Measurements from ENCODE around the gene CUL7.

- TF ChIP-seq, protein P1, sequence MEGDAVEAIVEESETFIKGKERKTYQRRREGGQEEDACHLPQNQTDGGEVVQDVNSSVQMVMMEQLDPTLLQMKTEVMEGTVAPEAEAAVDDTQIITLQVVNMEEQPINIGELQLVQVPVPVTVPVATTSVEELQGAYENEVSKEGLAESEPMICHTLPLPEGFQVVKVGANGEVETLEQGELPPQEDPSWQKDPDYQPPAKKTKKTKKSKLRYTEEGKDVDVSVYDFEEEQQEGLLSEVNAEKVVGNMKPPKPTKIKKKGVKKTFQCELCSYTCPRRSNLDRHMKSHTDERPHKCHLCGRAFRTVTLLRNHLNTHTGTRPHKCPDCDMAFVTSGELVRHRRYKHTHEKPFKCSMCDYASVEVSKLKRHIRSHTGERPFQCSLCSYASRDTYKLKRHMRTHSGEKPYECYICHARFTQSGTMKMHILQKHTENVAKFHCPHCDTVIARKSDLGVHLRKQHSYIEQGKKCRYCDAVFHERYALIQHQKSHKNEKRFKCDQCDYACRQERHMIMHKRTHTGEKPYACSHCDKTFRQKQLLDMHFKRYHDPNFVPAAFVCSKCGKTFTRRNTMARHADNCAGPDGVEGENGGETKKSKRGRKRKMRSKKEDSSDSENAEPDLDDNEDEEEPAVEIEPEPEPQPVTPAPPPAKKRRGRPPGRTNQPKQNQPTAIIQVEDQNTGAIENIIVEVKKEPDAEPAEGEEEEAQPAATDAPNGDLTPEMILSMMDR (optimal IDR thresholded peaks at IDR 0.05 in 1 of 3, IDR thresholded peaks at IDR 0.05 in 1 of 3, conservative IDR thresholded peaks at IDR 0.05 in 1 of 3; ENCODE audit: extremely low read depth in 1 of 3, insufficient read depth in 2 of 3, low read length in 3 of 3) = no peak
- TF ChIP-seq EZH2 (IDR thresholded peaks at IDR 0.05; ENCODE audit: low read length) = no peak
Observed at GRCh38 chr6:43012364-43012763, 41.3 kb downstream of the CUL7 start.

All from keratinocyte (primary cell).